ENCODE measurements around the gene SGK1. TPM values are rescaled to one million over a fixed set of nuclear protein-coding genes. Genes with fewer than 3 reads are reported as not detected.

The SGK1 gene
- total and polyA plus RNA-seq, 4 donors, result 68.9 to 299 (median 148) TPM

GRCh38 chr6:134318236-134318973, 493 bp upstream of the SGK1 start:
- peaks cover 0 to 28% (median 20%) of the 10 kb centered on the region in 3 donors for H3K27me3 ChIP-seq (ENCODE audit: control insufficient read depth in 3 of 3, insufficient read depth in 3 of 3, low read length in 2 of 3)
- DNase-seq (no peak), ATAC-seq (ENCODE audit: insufficient read depth, low FRiP score) (no peak)
- TF ChIP-seq CTCF (IDR thresholded peaks at IDR 0.05; ENCODE audit: control extremely low read depth, extremely low read depth), result no peak
- H3K9me3 ChIP-seq (ENCODE audit: control insufficient read depth in 4 of 4, insufficient read depth in 3 of 4, low read length in 3 of 4), result no peaks in the 10 kb centered on the region
- 35 to 42% methylated on average over 8 of the region's 8 CpGs for WGBS, 2 donors
- peaks cover 0 to 7% (median 0%) of the 10 kb centered on the region in 5 donors for H3K4me1 ChIP-seq (ENCODE audit: control insufficient read depth in 5 of 5, insufficient read depth in 5 of 5, low read length in 5 of 5)
- H3K4me3 ChIP-seq, result no peak overlapping the region
- no peaks in the 10 kb centered on the region for H3K36me3 ChIP-seq (ENCODE audit: control insufficient read depth in 4 of 4, insufficient read depth in 4 of 4, low read length in 4 of 4)
- no peak overlapping the region for H3K9ac ChIP-seq (ENCODE audit: insufficient read depth in 1 of 2, low read length in 2 of 2)
- H3K27ac ChIP-seq (ENCODE audit: low read depth in 1 of 2, low read length in 1 of 2), result no peak overlapping the region

GRCh38 chr6:134316733-134317431, 1.0 kb downstream of the SGK1 start:
- DNase-seq, result no peak
- H3K9ac ChIP-seq (ENCODE audit: insufficient read depth in 1 of 2, low read length in 2 of 2), result no peak overlapping the region
- no peak overlapping the region for H3K4me3 ChIP-seq
- no peaks in the 10 kb centered on the region for H3K36me3 ChIP-seq (ENCODE audit: control insufficient read depth in 4 of 4, insufficient read depth in 4 of 4, low read length in 4 of 4)
- H3K9me3 ChIP-seq (ENCODE audit: control insufficient read depth in 4 of 4, insufficient read depth in 3 of 4, low read length in 3 of 4), result no peaks in the 10 kb centered on the region
- no peak for ATAC-seq (ENCODE audit: insufficient read depth, low FRiP score)
- peaks cover 0 to 7% (median 0%) of the 10 kb centered on the region in 5 donors for H3K4me1 ChIP-seq (ENCODE audit: control insufficient read depth in 5 of 5, insufficient read depth in 5 of 5, low read length in 5 of 5)
- 54 to 58% methylated on average over 6 of the region's 6 CpGs for WGBS, 2 donors
- TF ChIP-seq CTCF (IDR thresholded peaks at IDR 0.05; ENCODE audit: control extremely low read depth, extremely low read depth), result no peak
- no peak overlapping the region for H3K27ac ChIP-seq (ENCODE audit: low read depth in 1 of 2, low read length in 1 of 2)
- H3K27me3 ChIP-seq (ENCODE audit: control insufficient read depth in 3 of 3, insufficient read depth in 3 of 3, low read length in 2 of 3), result peaks cover 0 to 28% (median 20%) of the 10 kb centered on the region in 3 donors

- ATAC-seq (ENCODE audit: insufficient read depth, low FRiP score) (no peak), DNase-seq (no peak)
- 90 to 97% methylated on average over 2 of the region's 2 CpGs for WGBS, 2 donors
- Histone ChIP-seq H3K9me3 (ENCODE audit: control insufficient read depth in 4 of 4, insufficient read depth in 3 of 4, low read length in 3 of 4) (no peaks in the 10 kb centered on the region), H3K4me1 (ENCODE audit: control insufficient read depth in 5 of 5, insufficient read depth in 5 of 5, low read length in 5 of 5) (peaks cover 0 to 7% (median 0%) of the 10 kb centered on the region in 5 donors), H3K36me3 (ENCODE audit: control insufficient read depth in 4 of 4, insufficient read depth in 4 of 4, low read length in 4 of 4) (no peaks in the 10 kb centered on the region), H3K27me3 (ENCODE audit: control insufficient read depth in 3 of 3, insufficient read depth in 3 of 3, low read length in 2 of 3) (peaks cover 0 to 28% (median 20%) of the 10 kb centered on the region in 3 donors), H3K27ac (ENCODE audit: low read depth in 1 of 2, low read length in 1 of 2) (no peak overlapping the region), H3K9ac (ENCODE audit: insufficient read depth in 1 of 2, low read length in 2 of 2) (no peak overlapping the region), H3K4me3 (no peak overlapping the region)
- no peak for TF ChIP-seq CTCF (IDR thresholded peaks at IDR 0.05; ENCODE audit: control extremely low read depth, extremely low read depth)
Observed at GRCh38 chr6:134315974-134316441, 1.9 kb downstream of the SGK1 start.

Data from lung (tissue), 12 donors.